ENCODE results near the gene PRDM15.

Gene PRDM15

GRCh38 chr21:41821756-41822431 lies 57.2 kb downstream of the PRDM15 start:
- DNase-seq, result no peak

GRCh38 chr21:41821081-41821755 lies 57.9 kb downstream of the PRDM15 start:
- DNase-seq, result no peak

GRCh38 chr21:41820384-41821080 lies 58.6 kb downstream of the PRDM15 start:
- no peak for DNase-seq

- DNase-seq, result no peak
Observed at GRCh38 chr21:41819856-41820281, 59.3 kb downstream of the PRDM15 start.

GRCh38 chr21:41819236-41819855 lies 59.8 kb downstream of the PRDM15 start:
- no peak for DNase-seq

GRCh38 chr21:41817877-41818855 lies 61.0 kb downstream of the PRDM15 start:
- DNase-seq, result no peak

- DNase-seq, result peak; percentile 17
Observed at GRCh38 chr21:41817228-41817627, 61.9 kb downstream of the PRDM15 start.

- peak; percentile 61 for DNase-seq
Observed at GRCh38 chr21:41816583-41817165, 62.5 kb downstream of the PRDM15 start.

GRCh38 chr21:41815652-41816582 lies 63.2 kb downstream of the PRDM15 start:
- DNase-seq, result no peak

GRCh38 chr21:41813226-41813625 lies 65.9 kb downstream of the PRDM15 start:
- DNase-seq, result no peak

GRCh38 chr21:41812679-41813078 lies 66.5 kb downstream of the PRDM15 start:
- DNase-seq, result no peak

GRCh38 chr21:41810597-41810932 lies 68.6 kb downstream of the PRDM15 start:
- DNase-seq, result no peak

- DNase-seq, result no peak
Observed at GRCh38 chr21:41809891-41810596, 69.1 kb downstream of the PRDM15 start.

GRCh38 chr21:41808846-41809245 lies 70.3 kb downstream of the PRDM15 start:
- no peak for DNase-seq

GRCh38 chr21:41808094-41808493 lies 71.0 kb downstream of the PRDM15 start:
- DNase-seq, result no peak

GRCh38 chr21:41806773-41807172 lies 72.4 kb downstream of the PRDM15 start:
- no peak for DNase-seq

GRCh38 chr21:41805643-41806042 lies 73.5 kb downstream of the PRDM15 start:
- DNase-seq, result no peak

- DNase-seq, result no peak
Observed at GRCh38 chr21:41805038-41805437, 74.1 kb downstream of the PRDM15 start.

- no peak for DNase-seq
Observed at GRCh38 chr21:41804381-41804780, 74.8 kb downstream of the PRDM15 start.

- no peak for DNase-seq
Observed at GRCh38 chr21:41803316-41803715, 75.8 kb downstream of the PRDM15 start.

Measured in CD4-positive, alpha-beta T cell treated with Interleukin-17A for 1 hour (primary cell).